Left renal cortex interstitium (tissue), 4 donors: ENCODE measurements around the gene PPP1R12C. TPM values are rescaled to one million over a fixed set of nuclear protein-coding genes. Genes with fewer than 3 reads are reported as not detected.
"Not testable (repeated sequence)": the region's sequence is repeated elsewhere in the genome, so short reads cannot be mapped to it uniquely, and the experiment has no call there.

ENCODE experiments used
- DNase-seq, 4 donors: peaks; one replicate each; pipeline ENCODE4 v3.0.0-alpha.2; 2013; ENCODE audit warnings: low read depth in 4 of 4, low spot score in 2 of 4, missing footprints in 1 of 4
- polyA plus RNA-seq, 4 donors: library from polyadenylated mRNA; unstranded; fragments of 120-200 nt; gene quantifications; one replicate each; pipeline ENCODE4 v1.2.1, GENCODE V29; 2013; ENCODE audit not compliant: insufficient read length in 4 of 4

Gene PPP1R12C
- polyA plus RNA-seq, 4 donors = 58.7 to 123 (median 100) TPM

GRCh38 chr19:55112777-55113569 is 4.5 kb downstream of the PPP1R12C start:
- DNase-seq = no peak

DNA sequence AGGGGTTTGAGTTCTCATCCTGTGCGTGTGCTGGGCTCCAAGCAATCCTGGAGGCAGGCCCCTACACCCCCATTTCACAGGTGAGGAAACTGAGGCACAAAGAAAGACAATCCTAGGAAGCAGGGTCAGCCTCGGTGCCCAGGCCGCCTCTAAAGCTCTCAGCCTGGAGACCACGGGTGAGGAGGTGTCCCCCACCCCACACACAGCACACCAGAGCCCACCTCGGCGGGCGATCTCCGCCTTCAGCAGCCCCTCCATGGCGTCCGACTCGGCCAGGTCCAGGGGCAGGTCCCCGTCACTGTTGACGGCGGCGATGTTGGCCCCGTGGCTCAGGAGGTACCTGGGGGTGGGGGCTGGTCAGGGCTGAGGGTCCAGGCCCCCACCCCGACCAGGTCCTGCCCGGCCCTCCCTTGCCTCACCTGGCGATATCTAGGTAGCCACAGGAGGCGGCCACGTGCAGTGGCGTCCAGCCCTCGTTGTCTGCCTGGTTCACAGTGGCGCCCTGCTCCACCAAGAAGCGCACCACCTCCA is 5.1 kb downstream of the PPP1R12C start:
- no peak for DNase-seq

DNA sequence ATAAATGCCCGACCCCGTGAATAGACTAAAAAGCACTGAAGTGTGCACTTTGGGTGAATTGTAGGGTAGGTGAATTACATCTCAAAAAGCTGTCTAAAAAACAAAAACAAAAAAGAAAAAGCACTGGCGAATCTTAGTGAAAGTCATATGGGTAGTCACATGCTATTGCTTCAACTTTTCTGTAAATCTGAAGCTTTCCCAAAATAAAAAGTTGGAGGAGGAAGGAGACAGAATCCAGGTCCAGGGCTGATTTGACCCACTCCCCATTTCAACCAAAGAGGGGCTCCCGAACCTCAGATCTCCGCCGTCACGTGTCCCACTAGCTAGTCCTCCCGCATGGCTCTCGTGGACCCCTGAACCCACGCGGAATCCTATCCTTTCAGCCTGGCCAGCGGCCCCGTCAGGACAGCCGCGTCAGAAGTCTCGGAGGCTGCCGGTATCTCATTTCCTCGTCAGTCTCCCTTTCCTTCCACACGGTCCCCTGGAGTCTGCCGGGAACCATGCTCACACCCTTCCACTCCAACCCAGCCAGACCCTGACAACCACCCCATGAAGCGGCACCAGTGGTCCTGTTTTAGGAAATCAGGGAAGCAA is 6.1 kb downstream of the PPP1R12C start:
- no peak for DNase-seq

DNA sequence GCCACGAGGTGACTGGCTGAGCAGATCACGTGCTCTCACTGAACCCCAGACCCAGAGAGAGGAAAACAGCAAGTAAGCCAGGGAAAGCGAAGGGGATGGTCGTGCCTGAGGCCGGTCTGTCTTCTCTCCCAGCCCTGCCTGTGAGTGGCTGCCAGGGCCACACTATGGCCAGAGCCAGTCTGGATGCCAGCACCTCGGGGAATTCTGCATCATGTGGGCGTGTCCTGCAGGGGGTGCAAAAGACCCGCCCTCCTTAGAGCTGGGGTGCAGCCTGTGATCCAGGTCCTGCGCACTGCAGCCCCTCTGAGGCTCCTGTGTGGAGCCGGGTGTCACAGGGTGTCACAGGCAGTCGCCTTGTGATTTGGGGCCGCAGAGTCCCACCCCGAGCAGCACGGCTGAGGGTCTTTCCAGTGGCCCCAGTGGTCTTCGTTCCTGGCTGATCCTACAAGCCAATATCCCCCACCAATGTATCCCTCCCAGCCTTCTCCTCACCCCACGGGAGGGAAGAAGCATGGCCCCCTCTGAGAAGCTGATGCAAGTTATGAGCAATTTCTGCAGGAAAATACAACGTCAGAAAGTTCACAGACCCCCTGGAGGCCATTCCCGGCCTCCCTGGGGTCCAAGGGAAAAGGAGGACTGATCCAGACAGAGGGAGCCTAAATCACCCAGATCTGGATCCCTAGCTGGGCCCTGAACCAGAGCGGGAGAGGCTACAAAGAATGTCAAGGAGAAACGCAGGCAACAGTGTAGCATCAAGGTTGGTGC is 7.7 kb downstream of the PPP1R12C start:
- no peak for DNase-seq

- not testable (repeated sequence) for DNase-seq
These were observed 10.2 kb downstream of the PPP1R12C start for GRCh38 chr19:55107252-55107651.

- DNase-seq = no peak
These were observed 10.8 kb downstream of the PPP1R12C start for GRCh38 chr19:55106591-55106990.

DNA sequence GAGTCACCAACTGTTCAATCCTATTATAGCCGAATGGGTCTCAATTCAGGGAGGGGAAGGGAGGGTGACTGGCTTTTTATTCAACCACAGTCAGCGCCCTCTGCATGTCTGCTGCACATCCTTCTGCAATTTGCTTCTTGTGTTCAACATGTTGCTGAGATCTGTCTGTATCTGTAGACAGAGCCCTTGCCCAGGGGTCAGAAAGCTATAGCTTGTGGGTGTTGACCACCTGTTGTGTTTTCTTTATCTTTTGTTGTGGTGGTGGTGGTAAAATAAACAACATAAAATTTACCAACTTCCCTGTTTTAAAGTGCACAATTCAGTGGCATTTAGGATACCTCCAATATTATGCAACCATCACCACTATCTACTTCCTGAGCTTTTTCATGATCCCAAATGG is 12.2 kb downstream of the PPP1R12C start:
- DNase-seq = no peak

DNA sequence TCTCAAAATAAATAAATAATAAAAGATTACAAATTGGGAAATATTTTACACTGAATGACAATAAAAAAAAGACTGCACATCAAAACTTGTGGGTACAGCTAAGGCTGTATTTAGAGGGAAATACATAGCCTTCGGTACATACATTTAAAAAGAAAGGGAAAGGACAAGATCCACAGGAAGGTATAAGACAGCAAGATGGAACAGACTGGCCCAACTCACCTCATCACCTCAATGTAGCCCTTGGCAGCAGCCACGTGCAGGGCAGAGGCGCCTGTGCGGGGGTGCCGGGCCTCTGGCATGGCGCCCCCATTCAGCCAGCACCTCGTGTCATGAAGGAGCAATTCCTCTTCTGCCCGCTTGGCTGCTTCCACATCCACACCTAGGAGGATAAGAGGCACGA is 14.2 kb downstream of the PPP1R12C start:
- DNase-seq = no peak

GRCh38 chr19:55101261-55101660 is 16.2 kb downstream of the PPP1R12C start:
- DNase-seq = no peak

GRCh38 chr19:55099557-55100506 is 17.6 kb downstream of the PPP1R12C start:
- no peak for DNase-seq

GRCh38 chr19:55098716-55099556 is 18.5 kb downstream of the PPP1R12C start:
- no peak for DNase-seq

DNA sequence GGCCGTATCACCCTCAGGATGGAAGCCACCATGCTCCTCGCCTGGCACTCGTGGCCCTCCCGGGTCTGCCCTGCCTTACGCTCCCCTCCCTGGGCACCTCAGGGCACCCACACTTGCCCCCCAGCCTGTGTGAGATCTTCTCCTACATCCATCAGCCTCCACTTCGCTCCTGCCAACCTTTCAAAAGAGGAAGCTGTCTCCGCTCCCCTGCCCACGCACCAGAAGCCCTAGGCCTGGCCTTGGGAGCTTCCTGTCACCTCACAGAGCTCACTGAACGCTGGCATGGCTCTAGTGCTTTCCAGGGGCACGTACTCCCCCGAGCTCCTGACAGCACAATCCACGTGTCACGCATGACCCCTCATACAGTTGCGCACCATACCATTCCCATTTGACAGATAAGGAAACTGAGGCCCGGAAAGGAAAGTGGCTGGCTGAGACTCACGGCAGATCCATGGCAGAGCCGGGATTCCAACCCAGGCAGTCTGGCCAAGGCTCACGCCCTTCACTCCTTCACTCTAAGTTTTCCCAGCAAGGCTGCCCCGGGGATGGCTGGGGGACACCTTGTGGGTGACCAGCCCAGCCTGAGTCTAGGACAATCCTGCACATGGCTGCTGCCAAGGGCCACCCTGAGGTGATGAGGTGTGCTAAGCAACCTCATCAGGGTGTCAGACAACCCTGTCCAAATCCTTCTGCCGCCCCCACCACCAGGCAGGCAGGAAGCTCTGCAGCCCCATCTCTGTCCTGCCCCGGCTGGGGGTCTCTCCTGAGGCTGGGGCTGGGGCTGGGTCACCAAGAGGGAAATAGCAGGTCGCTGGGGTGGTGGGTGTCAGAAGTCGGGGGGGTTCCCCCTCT is 19.3 kb downstream of the PPP1R12C start:
- DNase-seq = no peak

- DNase-seq = no peak
These were observed 21.3 kb downstream of the PPP1R12C start for GRCh38 chr19:55096061-55096701.

GRCh38 chr19:55095260-55096060 is 22.0 kb downstream of the PPP1R12C start:
- no peak for DNase-seq

- DNase-seq = no peak
These were observed 22.8 kb downstream of the PPP1R12C start for GRCh38 chr19:55094456-55095259.
